Astrocyte (in vitro differentiated cells and primary cell): Measurements from ENCODE around the gene PTGFRN. TPM values are rescaled to one million over a fixed set of nuclear protein-coding genes. Genes with fewer than 3 reads are reported as not detected.

Source experiments
- DNase-seq: peaks from one replicate; pipeline ENCODE4 v3.0.0-alpha.2; 2010; ENCODE audit warnings: low read depth
- FAIRE-seq: peaks from 2 replicates; lab custom pipeline; 2011; peaks lifted over from hg19 to GRCh38; lab: Jason Lieb, UNC
- H2AFZ ChIP-seq: 2 replicates; pipeline ENCODE4 v1.6.0; 2012; ENCODE audit warnings: low read depth, low read length, inconsistent platforms
- H3K27ac ChIP-seq: 2 replicates; pipeline ENCODE4 v1.5.1; 2011; ENCODE audit warnings: low read depth, low read length, inconsistent platforms
- H3K27me3 ChIP-seq: 2 replicates; pipeline ENCODE4 v1.6.0; 2011; ENCODE audit warnings: low read length, inconsistent platforms; ENCODE audit not compliant: insufficient read depth
- H3K36me3 ChIP-seq: 2 replicates; pipeline ENCODE4 v1.5.1; 2011; ENCODE audit warnings: low read length, inconsistent platforms; ENCODE audit not compliant: insufficient read depth
- H3K4me1 ChIP-seq: 2 replicates; pipeline ENCODE4 v1.5.1; 2011; ENCODE audit warnings: low read length, inconsistent platforms; ENCODE audit not compliant: insufficient read depth
- H3K4me2 ChIP-seq: 2 replicates; pipeline ENCODE4 v1.6.0; 2012; ENCODE audit warnings: low read length, inconsistent platforms
- H3K4me3 ChIP-seq: 2 replicates; pipeline ENCODE4 v1.5.1; 2011; ENCODE audit warnings: low read depth, mild to moderate bottlenecking, low read length, inconsistent platforms; ENCODE audit not compliant: insufficient read depth
- H3K79me2 ChIP-seq: 2 replicates; pipeline ENCODE4 v1.6.0; 2012; ENCODE audit warnings: mild to moderate bottlenecking, low read length, inconsistent platforms; ENCODE audit not compliant: insufficient read depth
- H3K9ac ChIP-seq: 2 replicates; pipeline ENCODE4 v1.6.0; 2012; ENCODE audit warnings: mild to moderate bottlenecking, low read length, inconsistent platforms
- H3K9me3 ChIP-seq: 2 replicates; pipeline ENCODE4 v1.5.1; 2012; ENCODE audit warnings: low read depth, mild to moderate bottlenecking, low read length, inconsistent platforms; ENCODE audit not compliant: insufficient read depth
- H4K20me1 ChIP-seq: 2 replicates; pipeline ENCODE4 v1.6.0; 2012; ENCODE audit warnings: low read length, inconsistent platforms; ENCODE audit not compliant: insufficient read depth
- H3K27ac Mint-ChIP-seq: one replicate; pipeline ENCODE4 v1.8.0; 2021; ENCODE audit warnings: mild to moderate bottlenecking, mixed read lengths; ENCODE audit not compliant: unreplicated experiment
- H3K27me3 Mint-ChIP-seq: one replicate; pipeline ENCODE4 v1.8.0; 2021; ENCODE audit warnings: low read depth, mixed read lengths; ENCODE audit not compliant: unreplicated experiment
- H3K36me3 Mint-ChIP-seq: one replicate; pipeline ENCODE4 v1.8.0; 2021; ENCODE audit warnings: low read depth, mixed read lengths; ENCODE audit not compliant: unreplicated experiment
- H3K4me1 Mint-ChIP-seq: one replicate; pipeline ENCODE4 v1.8.0; 2021; ENCODE audit warnings: low read depth, mixed read lengths; ENCODE audit not compliant: unreplicated experiment
- H3K4me3 Mint-ChIP-seq: one replicate; pipeline ENCODE4 v1.8.0; 2021; ENCODE audit warnings: mild to moderate bottlenecking, moderate library complexity, mixed read lengths; ENCODE audit not compliant: unreplicated experiment
- H3K9me3 Mint-ChIP-seq: one replicate; pipeline ENCODE4 v1.8.0; 2021; ENCODE audit warnings: mild to moderate bottlenecking, mixed read lengths; ENCODE audit not compliant: unreplicated experiment
- EZH2 ChIP-seq: IDR thresholded peaks from 2 replicates; pipeline ENCODE4 v1.6.1; 2012; ENCODE audit warnings: mild to moderate bottlenecking, low read length, inconsistent platforms; ENCODE audit not compliant: insufficient read depth
- total RNA-seq: library from RNA; stranded (reverse); gene quantifications from 2 replicates; pipeline ENCODE4 v1.2.1, GENCODE V29; 2021
- TF ChIP-seq, protein P1 (sequence below): IDR thresholded peaks from 2 replicates; pipeline ENCODE4 v1.5.1; 2011; ENCODE audit warnings: low read depth, mild to moderate bottlenecking, inconsistent platforms, low read length, moderate library complexity; ENCODE audit not compliant: insufficient read depth

The PTGFRN gene
- total RNA-seq, 1 donor from 2014 or later: 157 TPM

DNA sequence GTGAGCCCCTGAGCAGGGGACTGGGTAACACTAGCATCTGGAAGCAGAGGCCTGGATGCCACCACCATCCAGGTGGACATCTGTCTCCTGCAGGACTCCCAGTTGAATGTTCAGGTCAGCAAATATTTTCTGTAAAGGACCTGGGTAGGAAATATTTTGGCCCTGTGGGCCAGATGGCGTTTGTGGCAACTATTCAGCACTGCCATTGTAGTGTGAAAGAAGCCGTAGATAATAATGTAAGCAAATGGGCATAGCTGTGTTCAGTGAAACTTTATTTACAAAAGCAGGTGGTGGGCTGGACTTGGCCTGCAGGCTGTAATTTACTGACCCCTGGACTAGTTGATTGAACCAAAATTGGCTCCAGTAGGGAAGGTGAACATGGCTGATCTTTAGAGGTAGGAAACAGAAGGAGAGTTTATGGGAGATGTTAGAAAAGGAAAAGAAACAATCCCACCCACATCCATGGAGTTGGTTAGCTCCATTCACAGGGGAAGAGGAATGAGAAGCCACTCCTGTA is 71.9 kb downstream of the PTGFRN start:
- H3K4me2 ChIP-seq: no peak overlapping the region
- H3K9me3 ChIP-seq: no peaks in the 10 kb centered on the region
- H2AFZ ChIP-seq: no peak overlapping the region
- no peaks in the 10 kb centered on the region for H4K20me1 ChIP-seq
- H3K4me3 ChIP-seq: no peak overlapping the region
- H3K4me3 Mint-ChIP-seq: no peak overlapping the region
- H3K9me3 Mint-ChIP-seq: peaks cover 4% of the 10 kb centered on the region
- H3K27ac Mint-ChIP-seq: no peak overlapping the region
- TF ChIP-seq, protein P1, sequence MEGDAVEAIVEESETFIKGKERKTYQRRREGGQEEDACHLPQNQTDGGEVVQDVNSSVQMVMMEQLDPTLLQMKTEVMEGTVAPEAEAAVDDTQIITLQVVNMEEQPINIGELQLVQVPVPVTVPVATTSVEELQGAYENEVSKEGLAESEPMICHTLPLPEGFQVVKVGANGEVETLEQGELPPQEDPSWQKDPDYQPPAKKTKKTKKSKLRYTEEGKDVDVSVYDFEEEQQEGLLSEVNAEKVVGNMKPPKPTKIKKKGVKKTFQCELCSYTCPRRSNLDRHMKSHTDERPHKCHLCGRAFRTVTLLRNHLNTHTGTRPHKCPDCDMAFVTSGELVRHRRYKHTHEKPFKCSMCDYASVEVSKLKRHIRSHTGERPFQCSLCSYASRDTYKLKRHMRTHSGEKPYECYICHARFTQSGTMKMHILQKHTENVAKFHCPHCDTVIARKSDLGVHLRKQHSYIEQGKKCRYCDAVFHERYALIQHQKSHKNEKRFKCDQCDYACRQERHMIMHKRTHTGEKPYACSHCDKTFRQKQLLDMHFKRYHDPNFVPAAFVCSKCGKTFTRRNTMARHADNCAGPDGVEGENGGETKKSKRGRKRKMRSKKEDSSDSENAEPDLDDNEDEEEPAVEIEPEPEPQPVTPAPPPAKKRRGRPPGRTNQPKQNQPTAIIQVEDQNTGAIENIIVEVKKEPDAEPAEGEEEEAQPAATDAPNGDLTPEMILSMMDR: no peak
- TF ChIP-seq EZH2: no peak
- FAIRE-seq: no peak
- H3K9ac ChIP-seq: no peak overlapping the region
- H3K27me3 ChIP-seq: no peaks in the 10 kb centered on the region
- H3K4me1 Mint-ChIP-seq: no peaks in the 10 kb centered on the region
- no peaks in the 10 kb centered on the region for H3K79me2 ChIP-seq
- H3K27me3 Mint-ChIP-seq: no peaks in the 10 kb centered on the region
- H3K36me3 ChIP-seq: no peaks in the 10 kb centered on the region
- DNase-seq: no peak
- H3K27ac ChIP-seq: no peak overlapping the region
- H3K4me1 ChIP-seq: no peaks in the 10 kb centered on the region
- peaks cover 17% of the 10 kb centered on the region for H3K36me3 Mint-ChIP-seq

DNA sequence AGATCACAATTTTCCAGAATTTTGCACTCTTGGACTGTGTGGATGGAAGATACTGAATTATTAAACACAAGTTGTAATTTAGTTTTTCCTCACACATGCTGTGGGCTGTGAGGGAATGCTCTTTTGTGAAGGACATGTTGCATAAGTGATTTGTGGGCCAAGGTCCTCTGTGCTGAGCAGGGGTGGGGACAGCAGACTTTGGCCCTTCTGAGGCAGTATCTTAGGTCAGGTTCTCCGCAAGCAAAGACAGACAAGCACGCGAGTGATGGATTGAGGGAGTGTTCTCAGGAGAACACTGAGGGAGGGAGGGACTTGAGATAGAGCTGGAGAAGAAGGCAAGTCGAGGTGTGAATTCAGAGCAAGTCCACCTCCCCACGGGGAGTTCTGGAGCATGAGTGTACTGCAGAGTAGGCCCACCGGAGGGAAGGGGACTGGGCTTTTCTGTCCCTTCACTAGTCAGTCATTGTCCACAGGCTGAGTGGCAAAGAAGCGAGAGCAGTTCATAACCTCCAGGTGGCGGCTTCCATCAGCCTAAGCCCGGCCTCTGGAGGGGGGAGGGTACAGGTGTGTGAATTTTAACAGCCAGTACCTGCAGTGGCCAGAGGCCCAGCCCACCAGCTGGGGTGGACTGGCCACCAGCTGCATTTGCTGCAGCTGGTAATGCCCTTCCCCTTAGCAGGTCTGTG is 72.7 kb downstream of the PTGFRN start:
- H3K27ac Mint-ChIP-seq: peak overlapping the region; percentile 44
- Histone ChIP-seq H3K4me1 (no peaks in the 10 kb centered on the region), H3K27ac (no peak overlapping the region), H3K36me3 (no peaks in the 10 kb centered on the region), H2AFZ (no peak overlapping the region), H3K27me3 (no peaks in the 10 kb centered on the region), H3K4me3 (no peak overlapping the region), H3K9me3 (no peaks in the 10 kb centered on the region), H3K79me2 (no peaks in the 10 kb centered on the region), H3K4me2 (no peak overlapping the region), H3K9ac (no peak overlapping the region), H4K20me1 (no peaks in the 10 kb centered on the region)
- H3K9me3 Mint-ChIP-seq: peaks cover 2% of the 10 kb centered on the region
- no peak for FAIRE-seq
- H3K27me3 Mint-ChIP-seq: no peaks in the 10 kb centered on the region
- no peak overlapping the region for H3K4me3 Mint-ChIP-seq
- DNase-seq: no peak
- H3K36me3 Mint-ChIP-seq: peaks cover 16% of the 10 kb centered on the region
- no peak for TF ChIP-seq EZH2
- TF ChIP-seq, protein P1: no peak
- no peaks in the 10 kb centered on the region for H3K4me1 Mint-ChIP-seq

DNA sequence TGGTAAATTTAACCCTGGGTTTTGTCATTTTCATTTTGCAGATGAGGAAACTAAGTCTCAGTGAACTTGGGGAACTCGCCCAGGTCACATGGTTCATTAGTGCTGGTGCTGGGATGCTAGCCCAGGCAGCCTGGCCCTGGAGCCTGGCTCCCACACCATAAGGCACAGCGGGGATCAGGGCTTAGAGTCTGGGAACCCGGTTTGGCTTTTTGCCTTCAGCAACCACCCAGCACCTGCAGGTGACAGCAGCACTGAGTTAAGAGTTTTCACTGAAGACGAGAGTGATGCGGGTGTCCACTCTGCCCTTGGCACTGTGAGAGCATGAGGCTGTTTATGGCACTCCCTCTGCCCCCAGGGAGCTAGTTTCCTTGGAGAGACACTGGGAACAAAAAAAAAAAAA is 73.4 kb downstream of the PTGFRN start:
- H3K36me3 Mint-ChIP-seq: peaks cover 17% of the 10 kb centered on the region
- no peak for TF ChIP-seq EZH2
- TF ChIP-seq, protein P1: no peak
- Histone ChIP-seq H3K36me3 (no peaks in the 10 kb centered on the region), H3K79me2 (no peaks in the 10 kb centered on the region), H3K4me1 (peaks cover 4% of the 10 kb centered on the region), H3K9ac (no peak overlapping the region), H2AFZ (no peak overlapping the region), H3K27ac (no peak overlapping the region), H4K20me1 (no peaks in the 10 kb centered on the region), H3K9me3 (no peaks in the 10 kb centered on the region), H3K4me3 (no peak overlapping the region), H3K27me3 (no peaks in the 10 kb centered on the region), H3K4me2 (no peak overlapping the region)
- H3K9me3 Mint-ChIP-seq: peaks cover 2% of the 10 kb centered on the region
- FAIRE-seq (no peak), DNase-seq (no peak)
- H3K27me3 Mint-ChIP-seq: no peaks in the 10 kb centered on the region
- H3K4me1 Mint-ChIP-seq: peaks cover 2% of the 10 kb centered on the region
- H3K4me3 Mint-ChIP-seq: no peak overlapping the region
- H3K27ac Mint-ChIP-seq: no peak overlapping the region
